Measurements from ENCODE around the gene KAT7. TPM values are rescaled to one million over a fixed set of nuclear protein-coding genes. Genes with fewer than 3 reads are reported as not detected.

Gene KAT7
- total and polyA plus RNA-seq, 2 experiments from 2014 or later = 20.9 to 27.5 TPM

DNA sequence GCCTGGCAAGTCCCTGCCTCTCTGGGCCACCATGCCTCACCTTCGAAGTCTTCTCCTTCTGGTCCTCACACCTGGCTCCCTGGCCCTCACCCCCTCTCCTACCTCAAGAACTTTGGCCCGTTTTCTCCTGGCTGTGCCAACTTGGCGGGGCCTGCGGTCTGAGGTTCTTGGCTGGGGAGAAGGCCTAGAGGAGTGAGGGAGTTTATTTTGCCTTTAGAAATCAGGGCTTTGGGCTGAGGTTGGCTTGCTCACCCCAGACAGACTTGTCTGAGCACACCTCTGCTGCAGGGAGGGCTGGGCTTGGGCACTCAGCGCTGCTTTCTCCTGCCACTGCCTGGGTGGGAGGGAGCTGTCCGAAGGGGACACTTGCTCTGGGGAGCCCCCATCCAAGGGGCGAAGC is 82.7 kb downstream of the KAT7 start:
- no peaks in the 10 kb centered on the region for H3K36me3 ChIP-seq (ENCODE audit: low read depth)
- TF ChIP-seq EZH2phosphoT487 (IDR thresholded peaks at IDR 0.05; ENCODE audit: insufficient read depth, low read depth) (no peak), EZH2 (IDR thresholded peaks at IDR 0.05; ENCODE audit: insufficient read depth, poor library complexity, severe bottlenecking) (no peak)
- no peaks in the 10 kb centered on the region for H3K9me2 ChIP-seq (ENCODE audit: insufficient read depth)
- H3K4me1 ChIP-seq (ENCODE audit: insufficient read depth) = no peaks in the 10 kb centered on the region
- H3K9ac ChIP-seq = no peak overlapping the region
- H3K4me3 ChIP-seq = no peak overlapping the region
- 61 to 67% methylated on average over 6 to 7 of the region's 7 CpGs for WGBS, 2 experiments (ENCODE audit: low coverage in 1 of 2, low lambda C conversion rate in 2 of 2, missing lambda C conversion rate in 2 of 2)
- H3K27me3 ChIP-seq (replicated peaks; ENCODE audit: insufficient read depth) = no peaks in the 10 kb centered on the region; the same call in 1 of the 2 replicates
- H3K9me3 ChIP-seq (ENCODE audit: low read depth) = no peaks in the 10 kb centered on the region
- no peaks in the 10 kb centered on the region for H4K20me1 ChIP-seq (ENCODE audit: insufficient read depth)
- DNase-seq = no peak
- H3K4me2 ChIP-seq (ENCODE audit: unreplicated experiment) = no peak overlapping the region
- in situ Hi-C loops (cut with MboI) = loop anchor here (5.0 kb wide), 1 partner anchor 121 kb away; no protein-coding TSS in a partner anchor
- H3F3A ChIP-seq (ENCODE audit: insufficient read depth) = no peaks in the 10 kb centered on the region
- no peak overlapping the region for H3K27ac ChIP-seq
- no peaks in the 10 kb centered on the region for H3K79me2 ChIP-seq (ENCODE audit: insufficient read depth)
- no peak overlapping the region for H2AFZ ChIP-seq

DNA sequence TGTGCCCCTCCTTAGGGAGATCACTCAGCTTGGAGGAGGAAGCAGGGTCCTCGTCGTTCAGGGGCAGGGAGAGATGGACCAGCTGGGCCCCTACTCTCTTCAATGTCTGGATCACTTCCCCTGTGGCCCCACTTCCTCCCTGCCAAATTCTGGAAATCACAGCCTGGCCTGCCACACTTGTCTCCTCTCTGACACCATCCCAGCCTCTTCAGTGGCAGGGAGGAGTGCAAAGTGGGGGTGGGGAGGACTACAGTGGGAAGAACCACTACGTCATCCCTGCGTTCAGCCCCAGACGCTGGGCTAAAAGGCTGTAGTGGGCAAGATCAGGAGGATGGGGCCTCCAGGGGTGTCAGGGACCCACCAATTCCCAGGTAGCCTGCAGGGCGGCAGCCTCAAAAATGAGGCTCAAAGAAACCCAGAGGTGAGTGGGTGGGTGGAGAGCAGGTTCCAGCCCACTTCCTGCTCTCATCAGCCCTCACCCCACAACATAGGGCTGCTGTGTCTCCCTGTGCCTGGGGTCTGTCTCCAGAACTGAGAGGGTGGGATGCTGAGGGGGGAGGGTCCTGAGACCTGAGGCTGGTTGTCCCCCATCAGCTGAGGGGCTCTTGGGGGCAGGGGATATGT is 84.4 kb downstream of the KAT7 start:
- TF ChIP-seq EZH2phosphoT487 (IDR thresholded peaks at IDR 0.05; ENCODE audit: insufficient read depth, low read depth) (no peak), EZH2 (IDR thresholded peaks at IDR 0.05; ENCODE audit: insufficient read depth, poor library complexity, severe bottlenecking) (no peak)
- no peaks in the 10 kb centered on the region for H3K36me3 ChIP-seq (ENCODE audit: low read depth)
- H3K9me3 ChIP-seq (ENCODE audit: low read depth) = no peaks in the 10 kb centered on the region
- H3K4me3 ChIP-seq = no peak overlapping the region
- H3F3A ChIP-seq (ENCODE audit: insufficient read depth) = no peaks in the 10 kb centered on the region
- no peak overlapping the region for H2AFZ ChIP-seq
- H4K20me1 ChIP-seq (ENCODE audit: insufficient read depth) = no peaks in the 10 kb centered on the region
- no peak overlapping the region for H3K27ac ChIP-seq
- H3K4me1 ChIP-seq (ENCODE audit: insufficient read depth) = no peaks in the 10 kb centered on the region
- H3K9ac ChIP-seq = no peak overlapping the region
- H3K79me2 ChIP-seq (ENCODE audit: insufficient read depth) = no peaks in the 10 kb centered on the region
- H3K27me3 ChIP-seq (replicated peaks; ENCODE audit: insufficient read depth) = no peaks in the 10 kb centered on the region; the same call in 1 of the 2 replicates
- no peak for DNase-seq
- H3K4me2 ChIP-seq (ENCODE audit: unreplicated experiment) = no peak overlapping the region
- H3K9me2 ChIP-seq (ENCODE audit: insufficient read depth) = no peaks in the 10 kb centered on the region
- in situ Hi-C loops (cut with MboI) = loop anchor here (5.0 kb wide), 1 partner anchor 119 kb away; no protein-coding TSS in a partner anchor
- 68% methylated on average over 6 of the region's 6 CpGs for WGBS, 2 experiments (ENCODE audit: low coverage in 1 of 2, low lambda C conversion rate in 2 of 2, missing lambda C conversion rate in 2 of 2)

DNA sequence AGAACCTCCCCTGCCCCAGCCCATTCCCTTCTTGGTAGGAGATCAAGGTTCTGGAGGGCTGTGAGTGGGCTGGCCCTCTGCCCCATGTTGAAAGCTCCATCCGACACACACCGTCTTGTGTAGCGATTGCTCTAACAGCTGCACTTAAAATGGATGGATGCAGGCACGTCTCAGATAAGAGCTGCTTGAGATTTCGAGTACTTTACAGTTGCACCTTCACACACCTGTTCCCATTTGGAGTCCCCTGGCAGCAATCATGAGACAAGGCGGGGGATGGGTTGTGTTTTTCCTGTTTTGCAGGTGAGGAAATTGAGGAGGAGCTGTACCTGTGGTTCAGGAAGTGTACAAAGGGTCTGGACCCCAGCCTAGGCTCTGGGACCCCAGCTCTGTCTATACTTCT is 85.0 kb downstream of the KAT7 start:
- TF ChIP-seq EZH2 (IDR thresholded peaks at IDR 0.05; ENCODE audit: insufficient read depth, poor library complexity, severe bottlenecking) (no peak), EZH2phosphoT487 (IDR thresholded peaks at IDR 0.05; ENCODE audit: insufficient read depth, low read depth) (no peak)
- Histone ChIP-seq H3F3A (ENCODE audit: insufficient read depth) (no peaks in the 10 kb centered on the region), H3K36me3 (ENCODE audit: low read depth) (no peaks in the 10 kb centered on the region), H3K4me3 (no peak overlapping the region), H2AFZ (no peak overlapping the region), H3K4me2 (ENCODE audit: unreplicated experiment) (no peak overlapping the region), H3K4me1 (ENCODE audit: insufficient read depth) (no peaks in the 10 kb centered on the region), H3K9ac (no peak overlapping the region), H3K79me2 (ENCODE audit: insufficient read depth) (no peaks in the 10 kb centered on the region), H3K27ac (no peak overlapping the region), H3K27me3 (replicated peaks; ENCODE audit: insufficient read depth) (no peaks in the 10 kb centered on the region; the same call in 1 of the 2 replicates), H3K9me2 (ENCODE audit: insufficient read depth) (no peaks in the 10 kb centered on the region), H3K9me3 (ENCODE audit: low read depth) (no peaks in the 10 kb centered on the region), H4K20me1 (ENCODE audit: insufficient read depth) (no peaks in the 10 kb centered on the region)
- no peak for DNase-seq
- in situ Hi-C loops (cut with MboI) = loop anchor here (5.0 kb wide), 1 partner anchor 119 kb away; no protein-coding TSS in a partner anchor
- 45 to 60% methylated on average over 6 of the region's 6 CpGs for WGBS, 2 experiments (ENCODE audit: low coverage in 1 of 2, low lambda C conversion rate in 2 of 2, missing lambda C conversion rate in 2 of 2)

DNA sequence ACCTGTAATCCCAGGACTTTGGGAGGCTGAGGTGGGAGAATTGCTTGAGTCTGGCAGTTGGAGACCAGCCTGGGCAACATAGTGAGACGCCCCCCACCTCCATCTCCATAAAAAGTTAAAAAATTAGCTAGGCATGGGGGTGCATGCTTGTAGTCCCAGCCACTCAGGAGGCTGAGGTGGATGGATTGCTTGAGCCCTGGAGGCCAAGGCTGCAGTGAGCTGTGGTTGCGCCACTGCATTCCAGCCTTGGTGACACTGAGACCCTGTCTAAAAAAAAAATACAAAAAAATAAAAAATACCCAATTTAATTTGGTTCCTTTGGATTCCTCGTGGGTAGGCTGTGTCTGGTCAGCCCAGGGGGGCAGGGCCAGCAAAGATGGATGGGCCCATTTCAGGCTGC is 85.4 kb downstream of the KAT7 start:
- H3K27me3 ChIP-seq (replicated peaks; ENCODE audit: insufficient read depth) = no peaks in the 10 kb centered on the region; the same call in 1 of the 2 replicates
- no peak overlapping the region for H3K4me3 ChIP-seq
- H3K4me1 ChIP-seq (ENCODE audit: insufficient read depth) = no peaks in the 10 kb centered on the region
- H3K36me3 ChIP-seq (ENCODE audit: low read depth) = no peaks in the 10 kb centered on the region
- H3K9me3 ChIP-seq (ENCODE audit: low read depth) = no peaks in the 10 kb centered on the region
- TF ChIP-seq EZH2 (IDR thresholded peaks at IDR 0.05; ENCODE audit: insufficient read depth, poor library complexity, severe bottlenecking) (no peak), EZH2phosphoT487 (IDR thresholded peaks at IDR 0.05; ENCODE audit: insufficient read depth, low read depth) (no peak)
- no peak overlapping the region for H3K27ac ChIP-seq
- WGBS, 2 experiments (ENCODE audit: low coverage in 1 of 2, low lambda C conversion rate in 2 of 2, missing lambda C conversion rate in 2 of 2) = 34 to 48% methylated on average over 3 of the region's 3 CpGs
- DNase-seq = no peak
- in situ Hi-C loops (cut with MboI) = loop anchor here (5.0 kb wide), 1 partner anchor 118 kb away; no protein-coding TSS in a partner anchor
- no peak overlapping the region for H3K4me2 ChIP-seq (ENCODE audit: unreplicated experiment)
- no peaks in the 10 kb centered on the region for H3K9me2 ChIP-seq (ENCODE audit: insufficient read depth)
- no peaks in the 10 kb centered on the region for H3F3A ChIP-seq (ENCODE audit: insufficient read depth)
- no peak overlapping the region for H2AFZ ChIP-seq
- H3K79me2 ChIP-seq (ENCODE audit: insufficient read depth) = no peaks in the 10 kb centered on the region
- H3K9ac ChIP-seq = no peak overlapping the region
- H4K20me1 ChIP-seq (ENCODE audit: insufficient read depth) = no peaks in the 10 kb centered on the region
